Stimulated activated CD8-positive, alpha-beta memory T cell treated with anti-CD3 and anti-CD28 coated beads, Interleukin-2, amount 100 ng/mL, for 48 hours (primary cell): ENCODE data around the gene POLRMT.
"Not testable (repeated sequence)": the region's sequence is repeated elsewhere in the genome, so short reads cannot be mapped to it uniquely, and the experiment has no call there.

ENCODE experiments used
- DNase-seq, 2 donors: peaks; one replicate each; pipeline ENCODE4 v3.0.0-alpha.2; 2020; ENCODE audit warnings: low read depth in 2 of 2

The POLRMT gene

GRCh38 chr19:611481-611868 lies 21.9 kb downstream of the POLRMT start:
- DNase-seq, result peak; percentile 58 to 67

GRCh38 chr19:610801-611480 lies 22.4 kb downstream of the POLRMT start:
- peak; percentile 53 to 54 for DNase-seq

GRCh38 chr19:610071-610800 lies 23.1 kb downstream of the POLRMT start:
- DNase-seq, result no peak

GRCh38 chr19:609004-609346 lies 24.4 kb downstream of the POLRMT start:
- no peak for DNase-seq

- DNase-seq, result no peak
Measured at GRCh38 chr19:608155-609003, 25.0 kb downstream of the POLRMT start.

GRCh38 chr19:607301-608154 lies 25.8 kb downstream of the POLRMT start:
- DNase-seq, result no peak

GRCh38 chr19:605061-605971 lies 28.0 kb downstream of the POLRMT start:
- DNase-seq, result peak in 1 of 2 donors; percentile 40

- DNase-seq, result peak; percentile 54 to 61
Measured at GRCh38 chr19:604355-604754, 29.0 kb downstream of the POLRMT start.

GRCh38 chr19:603779-604178 lies 29.6 kb downstream of the POLRMT start:
- DNase-seq, result not testable (repeated sequence)

- DNase-seq, result not testable (repeated sequence)
Measured at GRCh38 chr19:603302-603639, 30.1 kb downstream of the POLRMT start.

- no peak for DNase-seq
Measured at GRCh38 chr19:602391-603301, 30.7 kb downstream of the POLRMT start.

GRCh38 chr19:601790-602189 lies 31.5 kb downstream of the POLRMT start:
- no peak for DNase-seq

GRCh38 chr19:601310-601709 lies 32.0 kb downstream of the POLRMT start:
- no peak for DNase-seq

- DNase-seq, result no peak
Measured at GRCh38 chr19:597406-598315, 35.7 kb downstream of the POLRMT start.

GRCh38 chr19:596263-596655 lies 37.1 kb downstream of the POLRMT start:
- DNase-seq, result no peak

GRCh38 chr19:595326-596262 lies 37.7 kb downstream of the POLRMT start:
- no peak for DNase-seq

- no peak for DNase-seq
Measured at GRCh38 chr19:594265-594870, 39.0 kb downstream of the POLRMT start.
